RWPE1 (cell line): ENCODE measurements around the gene NOX3.

Experiments
- CTCF ChIA-PET: fragments of 350-600 bp; sonication (Branson Sonifier 250); formaldehyde crosslinking; extraction: SDS; loops from one replicate; lab custom pipeline; 2021; lab: Yijun Ruan, JAX
- POLR2A ChIA-PET: fragments of 400-600 bp; formaldehyde crosslinking; extraction: SDS; loops from one replicate; lab custom pipeline; 2020; ENCODE audit warnings: antibody characterized with exemption; ENCODE audit not compliant: low non-redundant PET; lab: Yijun Ruan, JAX
- DNase-seq: peaks from one replicate; pipeline ENCODE4 v3.0.0; 2012; ENCODE audit warnings: low spot score
- H3K27ac ChIP-seq: fragments of 450-650 bp; 2 replicates; pipeline ENCODE4 v1.5.1; 2017
- CTCF ChIP-seq: fragments of 450-650 bp; conservative IDR thresholded peaks from 2 replicates; pipeline ENCODE4 v1.5.1; 2017; ENCODE audit warnings: low read depth, mild to moderate bottlenecking

The NOX3 gene

GRCh38 chr6:155455766-155456165 lies at the start of gene NOX3:
Gene NOX3, minus strand, starts transcription at chr6:155455839. Its CDS starts 39 bp downstream, at chr6:155455800.
- no peak within 1 kb of the TSS for H3K27ac ChIP-seq
- DNase-seq = no peak
- TF ChIP-seq CTCF = no peak
- ChIA-PET CTCF (interaction anchor here (0.6 kb wide), 1 partner anchor 775 kb away, joined by 6 read pairs; no protein-coding TSS in a partner anchor), POLR2A (no interaction called here)

- no peak for DNase-seq
- ChIA-PET CTCF (no interaction called here), POLR2A (no interaction called here)
- H3K27ac ChIP-seq = no peak overlapping the region
- TF ChIP-seq CTCF = no peak
Measured at GRCh38 chr6:155504848-155505607, 49.4 kb upstream of the NOX3 start.

- ChIA-PET CTCF (no interaction called here), POLR2A (no interaction called here)
- no peak for DNase-seq
- H3K27ac ChIP-seq = no peak overlapping the region
- no peak for TF ChIP-seq CTCF
Measured at GRCh38 chr6:155502393-155502792, 46.8 kb upstream of the NOX3 start.

- no peak for TF ChIP-seq CTCF
- ChIA-PET CTCF (no interaction called here), POLR2A (no interaction called here)
- H3K27ac ChIP-seq = no peak overlapping the region
- DNase-seq = no peak
Measured at GRCh38 chr6:155499574-155499973, 43.9 kb upstream of the NOX3 start.

- POLR2A ChIA-PET = no interaction called here
- no peak for DNase-seq
- CTCF ChIA-PET = interaction anchor here (0.6 kb wide), 1 partner anchor 59 kb away, joined by 3 read pairs; no protein-coding TSS in a partner anchor
- no peak overlapping the region for H3K27ac ChIP-seq
- TF ChIP-seq CTCF = no peak
Measured at GRCh38 chr6:155498370-155498769, 42.7 kb upstream of the NOX3 start.

- TF ChIP-seq CTCF = no peak
- CTCF ChIA-PET = interaction anchor here (0.6 kb wide), 1 partner anchor 1057 kb away, joined by 3 read pairs; no protein-coding TSS in a partner anchor
- POLR2A ChIA-PET = no interaction called here
Measured at GRCh38 chr6:155497273-155497672, 41.6 kb upstream of the NOX3 start.

More at GRCh38 chr6:155497273-155497672, 41.6 kb upstream of the NOX3 start:
- no peak for DNase-seq
- H3K27ac ChIP-seq = no peak overlapping the region
